GM21737 (cell line): Measurements from ENCODE around the gene UXS1.

Experiments
- ATAC-seq: cut with Tn5 transposase; IDR thresholded peaks from one replicate; pipeline ENCODE4 v1.9.1; 2021; ENCODE audit warnings: mild to moderate bottlenecking, moderate library complexity; ENCODE audit not compliant: unreplicated experiment

UXS1 gene

DNA sequence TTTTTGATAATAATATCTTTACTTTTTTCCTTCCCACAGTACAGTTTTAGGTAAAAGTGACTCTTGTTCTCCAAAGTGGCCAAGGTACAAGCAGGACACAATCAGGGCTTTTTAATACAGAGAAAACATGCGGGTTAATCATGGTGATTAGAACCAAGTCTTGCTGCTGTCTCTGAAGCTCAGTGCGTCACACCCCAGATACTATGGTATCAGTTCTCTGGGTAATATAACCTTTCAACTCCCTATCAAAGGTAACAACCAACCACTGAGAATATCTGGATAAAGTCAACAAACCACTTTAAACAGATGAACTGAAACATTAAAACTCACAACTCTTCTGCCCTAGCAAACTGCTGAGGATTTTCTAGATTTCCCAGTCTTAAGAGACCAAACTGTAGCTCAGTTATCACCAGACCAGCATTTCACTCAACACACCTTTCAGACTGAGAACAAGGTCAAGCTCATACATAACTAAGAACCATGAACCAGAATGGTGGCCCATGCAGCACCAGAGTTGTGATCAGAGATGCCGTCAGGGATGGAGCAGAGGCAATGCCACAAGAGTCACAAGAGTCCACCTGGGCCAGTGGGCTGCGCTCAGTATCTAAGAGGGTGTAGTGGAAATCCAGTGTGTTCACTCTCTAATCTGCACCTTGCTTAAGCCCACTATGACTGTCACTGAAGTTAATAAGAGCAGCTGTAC is 103.0 kb downstream of the UXS1 start:
- ATAC-seq: no peak

DNA sequence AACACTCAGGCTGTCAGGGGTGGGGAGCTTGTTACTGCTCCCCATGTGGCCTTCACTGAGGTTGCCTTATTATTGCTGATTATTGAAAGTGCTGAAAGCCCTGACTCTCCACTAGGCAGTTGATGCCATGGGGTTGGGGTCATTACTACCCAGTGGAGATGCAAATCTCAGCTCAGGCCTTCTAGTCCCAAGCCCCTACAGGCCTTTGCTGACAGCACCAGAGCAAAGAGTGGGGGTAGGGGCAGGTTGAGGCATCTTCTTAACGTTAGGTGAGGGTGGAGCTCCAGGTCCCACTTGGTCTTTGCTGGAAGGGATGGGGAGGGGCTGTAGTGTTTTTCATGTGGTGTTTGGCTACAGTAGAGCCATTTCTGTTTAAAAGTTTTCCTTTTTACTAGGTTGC is 104.5 kb downstream of the UXS1 start:
- no peak for ATAC-seq

DNA sequence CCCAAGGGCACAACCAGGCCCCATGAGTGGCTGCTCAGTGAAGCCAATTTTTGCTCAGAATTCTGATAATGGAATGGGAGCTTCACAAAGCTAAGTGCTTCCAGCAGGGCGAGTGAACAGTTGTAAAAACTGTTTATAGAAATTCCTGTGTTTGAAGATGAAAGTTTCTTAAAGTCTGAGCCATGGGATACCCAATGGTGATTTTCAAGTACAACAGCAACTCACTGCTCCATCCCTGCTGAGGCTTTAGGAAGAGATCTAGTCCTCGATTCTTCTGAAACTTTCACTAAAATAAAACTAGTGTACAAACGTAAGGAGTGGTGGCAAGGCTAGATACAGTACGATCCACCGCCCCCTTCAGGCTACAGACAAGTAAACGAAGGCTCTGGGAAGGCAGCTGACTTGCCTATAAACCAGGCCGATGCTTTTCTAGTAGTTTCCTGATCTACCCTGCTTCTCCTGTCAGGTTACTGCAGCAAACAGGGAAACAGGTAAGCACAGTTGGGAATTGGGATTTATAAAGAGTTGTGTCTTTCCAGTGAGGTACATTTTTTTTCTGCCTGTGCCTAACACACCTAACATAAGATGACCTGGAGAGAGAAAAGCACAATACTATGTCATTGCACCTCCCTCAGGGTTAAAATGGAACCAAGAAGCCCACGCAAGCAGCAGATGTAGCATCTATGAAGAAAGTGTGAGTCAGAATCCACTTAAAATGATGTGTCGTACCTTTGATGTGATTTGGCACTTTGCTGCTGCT is 108.7 kb downstream of the UXS1 start:
- no peak for ATAC-seq

DNA sequence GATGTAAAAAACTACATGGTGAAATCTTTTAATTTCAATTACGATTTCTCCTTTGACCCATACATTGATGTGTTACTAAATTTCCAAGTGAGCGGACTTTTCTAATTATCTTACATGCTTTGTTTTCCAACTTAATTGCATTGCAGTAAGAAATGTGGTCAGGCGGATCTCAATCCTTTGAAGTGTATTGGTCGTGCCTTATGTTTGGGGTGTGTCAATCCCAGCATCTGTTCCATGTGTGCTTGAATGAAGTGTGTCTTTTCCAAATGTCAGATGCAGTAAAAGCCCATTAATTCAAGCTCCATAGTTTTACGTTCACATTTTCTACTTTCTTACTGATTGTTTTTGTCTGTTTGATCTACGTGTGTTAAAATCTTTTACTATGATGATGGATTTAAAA is 113.1 kb downstream of the UXS1 start:
- no peak for ATAC-seq

DNA sequence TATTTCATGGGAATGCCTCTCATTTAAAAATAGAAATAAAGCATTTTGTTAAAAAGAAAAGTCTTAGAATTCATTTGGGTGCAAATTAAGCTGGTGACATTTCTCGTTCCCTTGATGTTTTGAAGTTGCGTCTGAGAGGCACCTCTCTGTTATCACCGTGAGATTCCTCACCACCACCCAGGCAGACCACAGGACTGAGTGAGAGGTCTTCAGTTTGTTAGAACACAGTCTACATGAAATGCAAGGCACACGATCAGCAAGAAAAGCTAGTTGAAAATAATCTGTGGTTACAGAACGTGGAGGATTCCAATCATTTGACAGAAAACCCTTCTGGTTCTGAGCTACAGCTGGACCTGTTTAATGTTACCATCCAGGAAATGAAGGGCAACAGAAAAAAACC is 116.0 kb downstream of the UXS1 start:
- ATAC-seq: no peak

DNA sequence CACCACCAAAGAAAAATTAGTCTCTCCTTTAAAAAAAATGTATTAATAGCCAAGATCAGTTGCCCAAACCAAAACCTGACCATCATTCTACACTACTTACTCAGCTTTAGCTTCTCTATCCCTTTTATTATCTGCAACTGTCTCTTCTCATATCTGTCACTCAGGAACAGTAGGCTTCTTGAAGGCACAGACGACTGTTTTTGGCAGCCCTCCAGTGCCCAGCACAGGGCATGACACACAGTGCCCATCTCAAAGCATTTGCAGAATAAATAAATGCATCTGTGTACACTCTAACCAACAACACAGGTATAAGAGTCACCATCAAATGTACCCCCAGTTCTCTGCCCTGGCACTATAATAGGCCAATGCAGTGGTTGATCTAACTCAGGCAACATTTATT is 117.2 kb downstream of the UXS1 start:
- ATAC-seq: no peak

DNA sequence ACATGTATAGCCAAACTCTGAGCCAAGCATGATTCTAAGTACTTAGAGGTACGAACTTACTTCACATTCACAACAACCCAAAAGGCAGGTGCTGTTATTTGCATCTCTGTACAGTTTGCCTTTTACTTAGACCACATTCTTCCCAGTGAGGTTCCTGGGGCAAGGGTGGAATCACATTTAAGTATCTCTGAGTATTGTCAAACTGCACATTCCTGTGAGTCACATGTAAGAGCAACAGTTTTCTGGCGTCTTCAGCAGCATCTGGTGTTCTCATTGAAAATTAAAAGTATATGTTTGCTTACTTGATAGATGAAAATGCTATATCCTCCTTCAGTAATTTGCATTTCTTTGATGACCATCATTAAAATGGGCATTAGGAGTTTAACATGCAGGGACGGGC is 119.1 kb downstream of the UXS1 start:
- no peak for ATAC-seq

DNA sequence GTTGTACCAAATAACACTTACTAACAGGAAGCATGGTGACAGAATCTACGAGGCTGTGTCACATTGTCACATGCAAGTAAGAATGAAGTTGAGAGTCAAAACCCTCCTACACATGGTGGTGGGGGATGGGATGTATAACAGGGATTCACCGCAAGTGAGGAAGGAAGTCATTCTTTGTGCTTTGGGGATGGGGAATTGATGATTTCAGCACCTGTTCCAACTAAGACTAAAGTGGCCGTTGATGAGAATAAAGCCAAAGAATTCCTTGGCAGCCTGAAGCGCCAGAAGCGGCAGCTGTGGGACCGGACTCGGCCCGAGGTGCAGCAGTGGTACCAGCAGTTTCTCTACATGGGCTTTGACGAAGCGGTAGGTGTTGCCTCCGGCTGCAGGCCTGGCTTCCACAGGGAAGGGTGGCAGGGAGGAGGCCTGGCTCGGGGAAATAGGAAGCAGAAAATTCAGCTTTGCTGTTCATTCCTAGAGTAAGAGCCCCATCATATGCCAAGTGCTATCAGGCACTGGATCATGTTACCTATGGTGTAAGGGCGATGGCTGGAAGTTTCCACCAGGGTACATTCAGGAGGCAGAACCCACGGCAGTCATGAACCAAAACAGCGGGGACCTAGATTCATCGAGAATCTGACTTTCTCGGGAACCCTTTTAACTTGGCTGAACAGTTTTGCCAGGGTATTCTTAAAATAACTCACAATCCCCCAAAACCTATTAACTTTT is 120.3 kb downstream of the UXS1 start:
- ATAC-seq: no peak

DNA sequence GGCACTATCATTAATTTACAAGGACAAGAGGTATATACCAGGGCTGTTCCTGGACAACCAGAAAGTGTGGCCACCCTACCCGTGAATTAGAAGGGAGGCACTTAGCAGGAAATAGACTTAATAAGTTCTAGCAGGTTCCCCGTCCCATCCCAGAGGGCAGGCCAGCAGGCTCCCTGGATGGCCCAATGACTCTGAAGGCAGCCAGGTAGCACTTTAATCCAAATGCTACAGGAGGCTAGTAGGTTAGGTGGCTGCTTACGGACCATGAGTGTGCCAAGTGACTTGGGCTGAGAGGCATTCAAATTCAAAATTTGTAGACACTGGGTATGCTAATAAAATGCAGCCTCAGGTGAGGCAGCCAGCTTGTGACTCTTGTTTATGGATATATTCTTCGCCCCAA is 123.9 kb downstream of the UXS1 start:
- no peak for ATAC-seq

DNA sequence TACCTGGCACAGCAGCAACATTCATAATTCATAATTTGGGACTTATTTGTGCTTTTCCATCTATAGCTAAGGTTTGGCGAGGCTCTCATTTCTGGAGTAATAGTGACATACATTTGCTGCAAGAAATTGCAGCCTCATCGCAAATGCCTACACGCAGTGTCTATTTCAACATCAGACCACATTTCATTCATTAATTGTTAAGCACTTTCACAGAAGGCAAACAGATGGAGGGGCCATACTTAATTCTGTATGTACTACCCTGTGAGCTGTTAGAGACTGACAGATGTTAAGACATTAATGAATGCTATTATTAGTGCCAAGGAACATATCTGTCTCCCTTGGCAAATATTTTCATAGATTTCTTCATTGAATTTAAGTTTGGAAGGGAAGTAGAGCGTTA is 125.7 kb downstream of the UXS1 start:
- no peak for ATAC-seq

DNA sequence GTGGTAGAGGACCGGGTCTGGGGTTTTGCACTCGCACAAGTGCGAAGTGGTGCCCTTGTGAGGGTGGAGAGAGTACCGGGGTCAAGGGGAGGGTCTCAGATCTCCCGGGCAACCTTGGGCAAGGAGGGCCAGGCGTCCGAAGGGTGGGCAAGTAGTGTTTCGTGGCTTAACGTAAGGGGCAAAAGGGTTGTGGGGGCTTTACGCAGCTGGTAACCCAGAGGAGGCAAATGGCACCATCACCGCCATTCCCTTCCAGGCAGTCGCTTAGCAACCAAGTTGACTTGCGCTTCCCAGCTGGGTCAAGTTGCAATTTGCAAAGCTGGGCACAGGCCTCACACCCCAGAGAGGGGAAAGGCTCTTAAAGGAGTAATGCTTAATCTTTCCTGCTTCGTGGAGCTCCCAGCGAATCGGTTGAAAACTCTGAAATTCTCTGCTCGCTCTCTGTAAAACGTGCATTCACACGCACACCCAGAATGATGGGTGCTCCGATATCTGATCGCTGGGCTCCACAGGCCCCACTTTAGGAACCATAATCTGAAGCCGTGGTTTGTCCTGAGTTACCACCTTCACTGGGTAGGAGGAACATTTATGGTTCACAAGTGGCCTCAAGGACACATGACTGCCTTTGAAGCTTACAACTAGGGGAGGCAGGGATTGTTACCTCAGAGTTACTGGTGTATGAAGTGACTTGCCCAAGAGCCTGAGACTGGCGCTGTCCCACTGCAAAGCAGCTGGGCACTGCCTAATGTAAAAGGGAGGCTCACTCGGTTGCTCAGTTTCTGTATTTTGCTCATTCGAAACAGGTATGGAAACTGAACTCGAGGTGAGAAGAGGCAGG is 127.9 kb downstream of the UXS1 start:
- ATAC-seq: no peak

DNA sequence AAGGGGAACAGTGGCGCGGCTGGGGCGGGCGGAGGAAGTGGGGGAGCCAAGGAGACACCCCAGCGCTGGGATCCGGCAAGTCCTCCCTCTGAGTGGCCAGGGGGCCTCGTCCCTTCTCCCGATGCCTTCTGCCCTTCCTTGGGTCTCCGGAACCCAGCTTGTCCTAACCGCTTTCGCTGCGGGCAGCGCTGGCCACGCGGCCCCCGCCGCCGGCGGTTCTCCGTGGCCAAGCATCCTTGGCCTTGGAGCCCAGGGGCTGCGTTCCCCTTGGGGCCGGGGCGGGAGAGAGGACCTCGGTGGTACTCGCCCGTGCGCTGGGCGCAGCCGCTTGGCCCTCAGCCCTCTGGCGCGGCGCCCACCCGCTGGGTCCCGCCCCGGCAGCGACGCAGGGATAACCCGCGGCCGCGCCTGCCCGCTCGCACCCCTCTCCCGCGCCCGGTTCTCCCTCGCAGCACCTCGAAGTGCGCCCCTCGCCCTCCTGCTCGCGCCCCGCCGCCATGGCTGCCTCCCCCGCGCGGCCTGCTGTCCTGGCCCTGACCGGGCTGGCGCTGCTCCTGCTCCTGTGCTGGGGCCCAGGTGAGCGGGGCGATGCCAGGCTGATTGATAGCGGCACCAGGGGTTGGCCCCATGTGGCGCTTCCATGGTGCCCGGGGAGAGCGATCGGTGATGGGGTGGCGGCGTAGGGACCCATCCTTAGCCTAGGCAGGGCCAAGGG is 128.7 kb downstream of the UXS1 start:
- ATAC-seq: no peak

DNA sequence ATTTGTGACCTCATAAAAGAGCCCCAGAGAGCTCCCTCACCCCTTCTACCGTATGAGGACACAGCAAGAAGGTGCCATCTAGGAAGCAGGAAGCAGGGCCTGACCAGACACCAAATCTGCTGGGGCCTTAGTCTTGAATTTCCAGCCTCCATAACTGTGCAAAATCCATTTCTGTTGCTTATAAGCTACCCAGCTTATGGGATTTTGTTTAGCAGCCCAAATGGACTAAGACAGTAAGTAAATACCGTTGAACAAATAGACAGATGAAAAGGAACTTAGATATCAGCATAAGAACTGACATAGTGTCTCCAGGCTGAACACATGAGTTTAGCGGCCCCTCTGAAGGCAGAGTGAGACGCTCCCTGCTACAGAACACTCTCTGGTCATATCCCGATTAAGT is 130.9 kb downstream of the UXS1 start:
- ATAC-seq: no peak

DNA sequence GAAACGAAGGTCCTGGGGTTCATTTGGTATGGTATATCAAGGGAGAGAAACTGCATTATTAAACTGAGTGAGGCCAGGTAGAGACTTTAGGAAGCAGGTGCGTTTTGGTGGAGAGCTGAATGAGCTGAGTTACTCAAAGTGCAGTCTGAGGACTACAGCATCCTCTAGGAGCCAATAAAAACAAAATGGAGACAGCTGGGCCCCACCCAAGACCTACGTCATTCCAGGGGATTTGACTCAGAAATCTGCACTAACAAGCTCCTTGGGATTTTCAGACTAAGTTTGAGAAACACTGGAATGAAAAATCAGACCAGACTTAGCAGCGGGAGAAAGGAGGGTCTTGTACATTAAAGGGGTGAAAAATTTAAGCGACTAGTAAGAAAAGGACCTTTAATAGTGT is 131.5 kb downstream of the UXS1 start:
- no peak for ATAC-seq

DNA sequence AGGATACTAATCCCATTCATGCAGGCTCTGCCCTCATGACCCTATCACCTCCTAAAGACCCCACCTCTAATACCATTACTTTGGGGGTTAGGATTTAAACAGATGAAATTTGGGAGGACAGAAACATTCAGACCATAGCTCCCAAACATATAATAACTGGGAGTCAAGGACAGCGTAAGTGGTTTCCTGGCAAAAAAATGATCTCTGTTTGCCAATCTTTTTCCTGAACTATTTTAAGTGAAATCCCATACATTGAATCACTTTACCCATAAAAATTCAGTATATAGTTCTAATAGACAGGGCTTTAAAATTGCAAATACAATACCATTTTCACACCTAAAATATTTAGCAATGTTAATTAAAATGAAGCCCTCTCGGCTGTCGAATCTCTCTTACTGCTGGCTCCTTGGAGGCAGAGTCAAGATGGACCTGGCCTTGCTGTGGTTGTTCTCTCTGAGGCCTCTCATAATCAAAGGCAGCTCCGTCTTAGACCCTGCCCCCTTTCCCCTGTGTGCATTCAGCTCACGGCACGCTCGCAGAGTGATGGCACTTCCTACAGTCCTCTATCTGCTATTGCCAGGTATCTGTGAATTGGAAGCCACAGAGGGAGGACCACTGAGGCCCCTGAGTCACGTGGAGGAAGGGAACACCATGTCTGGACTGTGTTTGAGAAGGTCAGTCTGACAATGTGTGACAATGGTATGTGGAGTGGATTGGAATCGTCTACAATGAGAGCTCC is 132.3 kb downstream of the UXS1 start:
- no peak for ATAC-seq

DNA sequence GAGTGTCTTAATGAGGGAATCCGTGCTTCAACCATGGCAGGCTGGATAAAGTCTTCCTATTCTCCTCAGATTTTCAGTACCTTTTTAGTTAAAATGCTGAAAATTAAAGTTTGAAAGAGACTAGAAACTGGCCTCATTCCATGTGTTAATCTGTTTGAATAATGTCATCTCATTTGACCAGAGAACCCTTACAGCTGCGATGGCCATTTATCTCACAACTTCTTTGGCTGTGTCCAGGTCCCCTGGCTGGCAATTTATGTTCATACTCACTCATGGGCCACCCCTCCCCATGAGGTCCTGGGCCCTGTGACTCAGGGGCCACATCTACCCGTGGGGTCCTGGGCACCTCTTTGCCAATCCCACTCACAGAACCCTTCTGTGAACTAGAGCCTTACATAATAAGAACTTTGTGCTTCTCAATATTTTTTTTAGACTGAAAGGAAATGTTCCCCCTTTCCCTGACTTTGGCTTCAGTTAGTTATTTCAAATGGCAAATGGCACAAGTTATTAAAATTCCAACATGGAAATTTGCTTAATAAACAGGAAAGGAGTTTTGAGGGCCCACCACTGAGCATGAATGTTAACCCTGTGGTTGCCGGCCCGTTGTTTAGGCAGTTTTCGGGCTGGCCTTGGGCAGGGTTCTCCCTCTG is 134.6 kb downstream of the UXS1 start:
- ATAC-seq: no peak

DNA sequence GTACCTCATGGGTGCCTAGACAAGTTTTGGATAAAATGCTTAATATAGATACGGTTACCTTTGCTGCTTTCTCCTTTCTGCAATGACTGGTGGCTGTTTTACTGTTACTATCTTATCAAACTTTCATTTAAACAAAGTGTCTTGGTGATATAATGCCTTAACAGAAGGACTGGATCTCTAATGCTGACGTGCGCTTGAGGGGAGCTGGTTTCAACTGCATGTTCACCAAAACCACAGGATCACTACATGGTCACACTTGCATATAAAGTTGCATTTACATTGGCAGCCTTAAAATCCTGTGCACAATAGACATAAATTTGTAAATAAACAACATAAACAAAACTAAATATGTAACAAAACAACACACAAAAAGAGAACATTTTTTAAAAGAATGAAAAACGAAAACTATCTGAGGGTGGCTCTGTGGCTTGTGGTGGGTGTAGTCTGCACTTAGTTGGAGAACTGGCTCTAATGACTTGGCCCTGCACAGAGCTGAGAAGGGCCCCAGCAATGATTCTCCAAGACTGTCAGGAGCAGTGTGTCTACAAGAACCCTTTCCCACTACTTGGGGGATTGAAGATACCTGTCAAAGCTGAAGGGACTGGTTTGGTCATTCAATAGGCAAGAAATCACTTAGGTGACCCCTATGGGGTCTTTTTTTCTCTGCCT is 135.5 kb downstream of the UXS1 start:
- ATAC-seq: no peak

DNA sequence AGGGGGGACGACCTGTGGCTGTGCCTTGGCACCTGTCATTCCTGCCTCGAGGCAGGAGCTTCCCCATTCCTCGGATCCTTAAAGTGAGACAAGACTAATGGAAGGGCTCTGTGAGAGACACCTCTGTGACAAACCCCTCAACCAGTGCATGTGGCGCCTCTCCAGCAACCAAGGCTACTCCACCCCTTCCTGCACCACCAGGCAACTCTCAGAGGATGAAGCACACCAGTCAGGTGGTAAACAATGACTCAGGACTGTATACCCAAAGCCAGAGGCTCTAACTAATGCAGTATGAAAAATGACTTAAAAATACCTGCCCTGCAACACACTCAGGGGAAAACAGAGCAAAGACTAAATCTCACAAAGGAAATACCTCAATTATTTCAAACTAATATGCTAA is 136.9 kb downstream of the UXS1 start:
- no peak for ATAC-seq
